A549 (cell line): ENCODE results near the gene OR2T3.
"Not testable (repeated sequence)": the region's sequence is repeated elsewhere in the genome, so short reads cannot be mapped to it uniquely, and the experiment has no call there.

Experiments
- CBX8 ChIP-seq: fragments of 200-600 bp; sonication (generic); IDR thresholded peaks from 2 replicates; pipeline ENCODE4 v1.6.1; 2016
- CEBPB ChIP-seq, 2 experiments: fragments of >200 bp in 1 of 2; sonication (Bioruptor Twin) in 1 of 2; formaldehyde crosslinking in 1 of 2; IDR thresholded peaks; 2 replicates each; pipeline ENCODE4 v1.6.1; 2012 to 2016
- ESRRA ChIP-seq: fragments of 150-350 bp; IDR thresholded peaks from 2 replicates; pipeline ENCODE4 v1.6.1; 2014; ENCODE audit warnings: mild to moderate bottlenecking, low read length, borderline replicate concordance
- JUN ChIP-seq, 2 experiments: fragments of >200 bp; sonication (Bioruptor Twin); formaldehyde crosslinking; IDR thresholded peaks; 2 replicates in 1 of 2; 3 replicates in 1 of 2; pipeline ENCODE4 v1.6.1; 2016 to 2017
- MAFK ChIP-seq: fragments of 450-650 bp; IDR thresholded peaks from 2 replicates; pipeline ENCODE4 v1.6.1; 2014; ENCODE audit not compliant: partially characterized antibody
- MYC ChIP-seq: IDR thresholded peaks from 2 replicates; pipeline ENCODE4 v1.6.1; 2012; ENCODE audit warnings: mild to moderate bottlenecking, inconsistent platforms, low read length, improper control_type of control experiment, borderline replicate concordance
- POLR2A ChIP-seq: IDR thresholded peaks from 2 replicates; pipeline ENCODE4 v1.6.1; 2012; ENCODE audit warnings: mild to moderate bottlenecking, low read length
- TP53 ChIP-seq: fragments of 250-450 bp; sonication (Bioruptor Pico); IDR thresholded peaks from 2 replicates; pipeline ENCODE4 v1.5.0; 2021; ENCODE audit warnings: mild to moderate bottlenecking, moderate library complexity
- TF ChIP-seq, protein P1 (sequence below): IDR thresholded peaks from 2 replicates; pipeline ENCODE4 v1.6.1; 2012
- TF ChIP-seq, protein P2 (sequence below): fragments of >200 bp; sonication (Bioruptor Twin); formaldehyde crosslinking; IDR thresholded peaks from 3 replicates; pipeline ENCODE4 v1.5.1; 2016

DNA sequence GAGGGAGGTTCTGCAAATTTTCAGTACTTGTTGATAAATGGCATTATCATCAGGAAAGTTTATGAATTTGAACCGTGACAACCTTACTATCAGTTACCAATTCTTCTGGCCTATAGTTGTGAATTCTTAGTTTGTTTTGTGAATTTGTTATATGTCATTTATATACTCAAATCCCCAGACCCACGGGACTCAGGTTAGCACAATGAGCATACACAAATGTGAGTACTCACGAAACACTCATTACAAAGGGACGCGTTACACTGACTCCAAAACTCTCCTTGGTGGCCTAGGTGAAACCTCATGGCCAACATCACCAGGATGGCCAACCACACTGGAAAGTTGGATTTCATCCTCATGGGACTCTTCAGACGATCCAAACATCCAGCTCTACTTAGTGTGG lies 15.1 kb downstream of the OR2T3 start, which contains the start of gene OR2T5:
- not testable (repeated sequence) for TF ChIP-seq MYC; TP53 (CRISPR knock-in tag); MAFK; ESRRA; CEBPB (IDR thresholded peaks at IDR 0.05); JUN (IDR thresholded peaks at IDR 0.05); CBX8; POLR2A
- TF ChIP-seq, protein P1, sequence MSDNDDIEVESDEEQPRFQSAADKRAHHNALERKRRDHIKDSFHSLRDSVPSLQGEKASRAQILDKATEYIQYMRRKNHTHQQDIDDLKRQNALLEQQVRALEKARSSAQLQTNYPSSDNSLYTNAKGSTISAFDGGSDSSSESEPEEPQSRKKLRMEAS, result not testable (repeated sequence)
- TF ChIP-seq, protein P2, sequence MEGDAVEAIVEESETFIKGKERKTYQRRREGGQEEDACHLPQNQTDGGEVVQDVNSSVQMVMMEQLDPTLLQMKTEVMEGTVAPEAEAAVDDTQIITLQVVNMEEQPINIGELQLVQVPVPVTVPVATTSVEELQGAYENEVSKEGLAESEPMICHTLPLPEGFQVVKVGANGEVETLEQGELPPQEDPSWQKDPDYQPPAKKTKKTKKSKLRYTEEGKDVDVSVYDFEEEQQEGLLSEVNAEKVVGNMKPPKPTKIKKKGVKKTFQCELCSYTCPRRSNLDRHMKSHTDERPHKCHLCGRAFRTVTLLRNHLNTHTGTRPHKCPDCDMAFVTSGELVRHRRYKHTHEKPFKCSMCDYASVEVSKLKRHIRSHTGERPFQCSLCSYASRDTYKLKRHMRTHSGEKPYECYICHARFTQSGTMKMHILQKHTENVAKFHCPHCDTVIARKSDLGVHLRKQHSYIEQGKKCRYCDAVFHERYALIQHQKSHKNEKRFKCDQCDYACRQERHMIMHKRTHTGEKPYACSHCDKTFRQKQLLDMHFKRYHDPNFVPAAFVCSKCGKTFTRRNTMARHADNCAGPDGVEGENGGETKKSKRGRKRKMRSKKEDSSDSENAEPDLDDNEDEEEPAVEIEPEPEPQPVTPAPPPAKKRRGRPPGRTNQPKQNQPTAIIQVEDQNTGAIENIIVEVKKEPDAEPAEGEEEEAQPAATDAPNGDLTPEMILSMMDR, result not testable (repeated sequence)
